AG10803 (cell line): ENCODE data around the gene ACTR1B.
A peak's percentile ranks its signal among the peaks of the same experiment; 100 is the strongest.

ENCODE experiments used
- DNase-seq: peaks from one replicate; pipeline ENCODE4 v3.0.0; 2010; ENCODE audit warnings: low read depth
- H3K4me3 ChIP-seq: 2 replicates; pipeline ENCODE4 v1.5.1; 2011; ENCODE audit warnings: mild to moderate bottlenecking, low read length, control low read depth
- CTCF ChIP-seq: conservative IDR thresholded peaks from 2 replicates; pipeline ENCODE4 v1.5.1; 2011; ENCODE audit warnings: mild to moderate bottlenecking, low read length, control low read depth, inconsistent platforms

The ACTR1B gene

GRCh38 chr2:97701186-97701585 is 37.3 kb upstream of the ACTR1B start:
- no peak for TF ChIP-seq CTCF
- no peak for DNase-seq
- no peak overlapping the region for H3K4me3 ChIP-seq

GRCh38 chr2:97699765-97700444 is 36.1 kb upstream of the ACTR1B start:
- DNase-seq = peak; percentile 62
- no peak overlapping the region for H3K4me3 ChIP-seq
- TF ChIP-seq CTCF = peak; percentile 88

DNA sequence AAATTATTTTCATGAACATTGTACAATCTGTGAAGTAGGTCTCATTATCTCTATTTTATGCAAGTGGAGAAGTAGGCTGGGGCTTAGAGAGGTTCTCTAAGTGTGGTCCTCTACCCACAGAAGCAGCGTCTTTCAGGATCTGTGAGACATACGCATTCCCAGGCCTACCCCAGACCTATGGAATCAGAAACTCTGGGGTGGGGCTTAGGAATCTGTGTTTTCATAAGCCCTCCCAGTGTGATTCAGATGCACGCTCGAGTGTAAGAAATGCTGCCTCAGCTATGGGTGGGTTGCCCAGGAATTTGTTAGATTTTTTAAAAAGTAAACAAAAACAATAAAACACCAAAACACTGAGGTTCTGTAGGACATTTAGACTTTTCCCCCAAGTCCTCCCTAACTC is 34.7 kb upstream of the ACTR1B start:
- H3K4me3 ChIP-seq = no peak overlapping the region
- no peak for DNase-seq
- TF ChIP-seq CTCF = no peak

DNA sequence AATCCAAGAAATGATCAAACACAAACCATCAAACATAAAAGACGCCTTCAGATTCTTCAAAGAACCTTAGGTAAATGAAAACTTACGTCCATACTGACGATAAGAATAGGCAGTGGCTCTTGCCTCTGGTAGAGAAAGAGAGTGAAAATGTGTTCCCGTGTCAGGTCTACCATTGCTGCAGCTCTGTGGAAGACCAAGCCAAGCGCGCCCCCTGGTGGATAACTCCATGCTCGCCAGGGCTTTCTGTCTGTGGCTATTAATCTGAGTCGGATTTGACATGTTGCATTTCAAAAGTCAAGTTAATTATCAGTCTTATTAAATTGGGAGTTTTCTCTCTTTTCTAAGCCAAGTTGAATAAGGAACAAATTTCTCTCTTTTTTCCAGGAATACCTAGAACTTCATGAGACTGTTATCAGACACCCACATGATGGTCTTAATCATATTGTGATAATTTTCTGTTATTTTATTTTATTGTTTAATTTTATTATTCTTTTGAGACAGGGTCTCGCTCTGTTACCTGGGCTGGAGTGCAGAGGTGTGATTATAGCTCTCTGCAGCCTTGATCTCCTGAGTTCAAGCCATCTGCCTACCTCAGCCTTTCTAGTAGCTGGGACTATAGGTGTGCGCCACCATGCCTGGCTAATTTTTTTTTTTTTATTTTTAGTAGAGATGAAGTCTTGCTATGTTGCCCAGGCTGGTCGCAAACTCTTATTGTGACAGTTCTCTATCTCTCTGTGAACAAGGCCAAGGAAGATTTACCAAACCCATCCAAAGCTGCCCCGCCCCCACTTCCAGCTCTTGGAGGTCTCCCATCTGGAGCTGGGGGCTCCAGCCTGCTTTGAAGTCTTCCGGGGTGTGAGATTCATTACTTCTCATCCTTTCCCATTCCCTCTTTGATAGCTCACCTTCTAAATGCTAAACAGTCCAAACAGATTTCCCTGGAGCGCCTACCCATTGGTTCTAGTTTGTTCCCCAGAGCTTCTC is 33.7 kb upstream of the ACTR1B start:
- DNase-seq = peak; percentile 73
- peak; percentile 95 for TF ChIP-seq CTCF
- H3K4me3 ChIP-seq = no peak overlapping the region; the same call in 1 of the 2 replicates

- no peak overlapping the region for H3K4me3 ChIP-seq
- no peak for TF ChIP-seq CTCF
- no peak for DNase-seq
Observed at GRCh38 chr2:97695744-97696143, 31.9 kb upstream of the ACTR1B start.

DNA sequence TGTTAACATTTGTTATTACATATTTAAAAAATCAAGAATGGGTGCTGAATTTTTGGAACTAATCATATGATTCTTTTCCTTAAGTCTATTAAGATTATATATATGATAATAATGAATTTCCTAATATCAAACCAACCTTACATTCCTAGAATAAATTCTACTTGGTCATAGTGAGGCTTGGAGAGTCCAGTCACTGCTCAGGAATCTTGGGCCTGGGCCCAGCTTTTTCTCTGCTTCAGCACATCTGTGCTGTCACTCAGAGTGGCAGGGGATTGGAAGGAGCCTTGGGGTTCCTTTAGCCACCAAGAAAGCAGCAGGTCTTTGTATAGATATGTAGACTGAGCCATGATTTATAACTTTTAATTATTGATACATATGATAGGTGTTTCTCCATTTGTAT is 29.6 kb upstream of the ACTR1B start:
- DNase-seq = peak; percentile 6
- no peak for TF ChIP-seq CTCF
- H3K4me3 ChIP-seq = no peak overlapping the region
